Caco-2 (cell line): Measurements from ENCODE around the gene TMEM80. TPM values are rescaled to one million over a fixed set of nuclear protein-coding genes. Genes with fewer than 3 reads are reported as not detected.
"Not testable (repeated sequence)": the region's sequence is repeated elsewhere in the genome, so short reads cannot be mapped to it uniquely, and the experiment has no call there.

Experiments used
- BruUV-seq: library from RNA; stranded (reverse); fragments of 400-500 nt; replicated peaks from 2 replicates; lab custom pipeline; 2021; lab: Mats Ljungman, UMichigan
- CTCF ChIA-PET: fragments of 300-600 bp; sonication (Branson Sonifier 250); formaldehyde crosslinking; loops from one replicate; lab custom pipeline; 2022; ENCODE audit warnings: antibody characterized with exemption; lab: Charles Lee
- POLR2A ChIA-PET: fragments of 300-600 bp; sonication (Branson Sonifier 250); formaldehyde crosslinking; loops from one replicate; lab custom pipeline; 2022; ENCODE audit warnings: antibody characterized with exemption; lab: Charles Lee
- DNase-seq, 2 experiments: peaks; one replicate each; pipeline versions ENCODE4 v3.0.0 to v3.0.0-alpha.2; 2020 to 2022
- H3K27me3 ChIP-seq: replicated peaks from 2 replicates; pipeline ENCODE4 v1.6.0; 2011; ENCODE audit warnings: low read length; ENCODE audit not compliant: control insufficient read depth, insufficient read depth
- H3K36me3 ChIP-seq: 2 replicates; pipeline ENCODE4 v1.5.1; 2011; ENCODE audit warnings: low read length; ENCODE audit not compliant: control insufficient read depth, insufficient read depth
- H3K4me1 ChIP-seq: fragments of 250-450 bp; sonication (Bioruptor Pico); 2 replicates; pipeline ENCODE4 v1.5.1; 2020; ENCODE audit warnings: mild to moderate bottlenecking
- H3K4me3 ChIP-seq: 2 replicates; pipeline ENCODE4 v1.5.1; 2011; ENCODE audit warnings: low read depth, mild to moderate bottlenecking, control low read depth, low read length
- H3K9me3 ChIP-seq: fragments of 250-450 bp; sonication (Bioruptor Pico); 2 replicates; pipeline ENCODE4 v1.5.1; 2020; ENCODE audit warnings: mild to moderate bottlenecking, moderate library complexity
- H3K27ac Mint-ChIP-seq: one replicate; pipeline ENCODE4 v1.8.0; 2022; ENCODE audit warnings: mixed read lengths; ENCODE audit not compliant: unreplicated experiment
- H3K27me3 Mint-ChIP-seq: one replicate; pipeline ENCODE4 v1.8.0; 2022; ENCODE audit warnings: mixed read lengths; ENCODE audit not compliant: insufficient read depth, unreplicated experiment
- H3K36me3 Mint-ChIP-seq: one replicate; pipeline ENCODE4 v1.8.0; 2022; ENCODE audit warnings: mild to moderate bottlenecking, mixed read lengths; ENCODE audit not compliant: insufficient read depth, unreplicated experiment
- H3K4me1 Mint-ChIP-seq: one replicate; pipeline ENCODE4 v1.8.0; 2022; ENCODE audit warnings: low read depth, mixed read lengths; ENCODE audit not compliant: unreplicated experiment
- H3K4me3 Mint-ChIP-seq: one replicate; pipeline ENCODE4 v1.8.0; 2022; ENCODE audit warnings: mild to moderate bottlenecking, moderate library complexity, mixed read lengths; ENCODE audit not compliant: unreplicated experiment
- H3K9me3 Mint-ChIP-seq: one replicate; pipeline ENCODE4 v1.8.0; 2022; ENCODE audit warnings: mixed read lengths; ENCODE audit not compliant: unreplicated experiment
- CTCF ChIP-seq, 2 experiments: fragments of 200-600 bp in 1 of 2; IDR thresholded peaks; 1 replicate in 1 of 2; 2 replicates in 1 of 2; pipeline versions ENCODE4 v1.5.1 to v1.8.0; 2011 to 2022; ENCODE audit warnings: antibody characterized with exemption in 1 of 2, control low read depth in 1 of 2, inconsistent platforms in 1 of 2, low read depth in 1 of 2, low read length in 1 of 2, mild to moderate bottlenecking in 1 of 2, moderate library complexity in 1 of 2; ENCODE audit not compliant: insufficient read depth in 1 of 2, severe bottlenecking in 1 of 2, unreplicated experiment in 1 of 2
- intact Hi-C: fragments of 100-400 bp; cut with micrococcal nuclease; formaldehyde crosslinking; loops from one replicate; pipeline ENCODE4 v1.10.0; 2022; ENCODE audit not compliant: unreplicated experiment
- total RNA-seq: library from RNA; stranded (reverse); gene quantifications from 2 replicates; pipeline ENCODE4 v1.2.3, GENCODE V29; 2022

TMEM80 gene
- total RNA-seq, 1 experiment from 2014 or later = 74.7 TPM

- no peaks in the 10 kb centered on the region for H3K9me3 Mint-ChIP-seq
- Histone ChIP-seq H3K9me3 (no peaks in the 10 kb centered on the region), H3K36me3 (peaks cover 7% of the 10 kb centered on the region; the same call in 1 of the 2 replicates), H3K4me1 (peaks cover 6% of the 10 kb centered on the region), H3K4me3 (no peak overlapping the region), H3K27me3 (no peaks in the 10 kb centered on the region)
- ChIA-PET POLR2A (no interaction called here), CTCF (no interaction called here)
- H3K4me1 Mint-ChIP-seq = peaks cover 12% of the 10 kb centered on the region
- H3K4me3 Mint-ChIP-seq = no peak overlapping the region
- no peak overlapping the region for H3K27ac Mint-ChIP-seq
- no peak for DNase-seq
- H3K36me3 Mint-ChIP-seq = peaks cover 60% of the 10 kb centered on the region
- no peaks in the 10 kb centered on the region for H3K27me3 Mint-ChIP-seq
- no peak for TF ChIP-seq CTCF (IDR thresholded peaks at IDR 0.05; ENCODE audit: insufficient read depth in 1 of 2, low read depth in 1 of 2, low read length in 1 of 2, severe bottlenecking in 1 of 2, unreplicated experiment in 1 of 2)
- intact Hi-C loops = no loop called here
- no TSS peak for BruUV-seq
These were observed 6.9 kb upstream of the TMEM80 start for GRCh38 chr11:688681-689080.

GRCh38 chr11:689625-690024 lies 6.0 kb upstream of the TMEM80 start:
- Histone ChIP-seq H3K9me3 (no peaks in the 10 kb centered on the region), H3K4me1 (peaks cover 10% of the 10 kb centered on the region), H3K36me3 (peaks cover 6% of the 10 kb centered on the region; the same call in 1 of the 2 replicates), H3K4me3 (no peak overlapping the region), H3K27me3 (no peaks in the 10 kb centered on the region)
- Mint-ChIP-seq H3K4me3 (no peak overlapping the region), H3K27me3 (no peaks in the 10 kb centered on the region), H3K36me3 (peaks cover 60% of the 10 kb centered on the region), H3K27ac (no peak overlapping the region), H3K9me3 (no peaks in the 10 kb centered on the region), H3K4me1 (peaks cover 15% of the 10 kb centered on the region)
- intact Hi-C loops = loop anchor here (10.0 kb wide), 1 partner anchor 125 kb away; the partner anchor contains the start of genes LMNTD2 and RASSF7
- ChIA-PET CTCF (no interaction called here), POLR2A (interaction anchor here (0.6 to 0.7 kb wide), 2 partner anchors 74 to 295 kb away, joined by 3 to 6 read pairs; partner anchors contain the start of gene PKP3)
- no peak for DNase-seq
- no TSS peak for BruUV-seq
- no peak for TF ChIP-seq CTCF (IDR thresholded peaks at IDR 0.05; ENCODE audit: insufficient read depth in 1 of 2, low read depth in 1 of 2, low read length in 1 of 2, severe bottlenecking in 1 of 2, unreplicated experiment in 1 of 2)

GRCh38 chr11:690244-690643 lies 5.4 kb upstream of the TMEM80 start:
- CTCF ChIA-PET = interaction anchor here (0.7 to 1.0 kb wide), 2 partner anchors 8 to 36 kb away, joined by 3 to 4 read pairs; no protein-coding TSS in a partner anchor

More at GRCh38 chr11:690244-690643, 5.4 kb upstream of the TMEM80 start:
- H3K27ac Mint-ChIP-seq, H3K4me3 ChIP-seq, H3K9me3 ChIP-seq, BruUV-seq, H3K36me3 ChIP-seq, H3K4me3 Mint-ChIP-seq, H3K27me3 ChIP-seq, POLR2A ChIA-PET, H3K9me3 Mint-ChIP-seq, H3K4me1 ChIP-seq, DNase-seq, H3K27me3 Mint-ChIP-seq: not testable (repeated sequence)
- intact Hi-C loops = loop anchor here (10.0 kb wide), 1 partner anchor 125 kb away; the partner anchor contains the start of genes LMNTD2 and RASSF7
- peaks cover 15% of the 10 kb centered on the region for H3K4me1 Mint-ChIP-seq
- peaks cover 61% of the 10 kb centered on the region for H3K36me3 Mint-ChIP-seq
